GM12878 (cell line): ENCODE data around the gene FITM1. TPM values are rescaled to one million over a fixed set of nuclear protein-coding genes. Genes with fewer than 3 reads are reported as not detected.

Experiments
- ATF2 ChIP-seq: IDR thresholded peaks from 2 replicates; pipeline ENCODE4 v1.6.1; 2012; ENCODE audit warnings: low read length, inconsistent platforms
- BCL3 ChIP-seq: IDR thresholded peaks from 2 replicates; pipeline ENCODE4 v1.6.1; 2011; ENCODE audit warnings: borderline replicate concordance, low read depth, mild to moderate bottlenecking, moderate library complexity, low read length; ENCODE audit not compliant: insufficient read depth, poor library complexity, severe bottlenecking
- E2F8 ChIP-seq: fragments of 450-650 bp; IDR thresholded peaks from 2 replicates; pipeline ENCODE4 v1.6.1; 2018; ENCODE audit warnings: mild to moderate bottlenecking, low read depth, moderate library complexity; ENCODE audit not compliant: partially characterized antibody
- E4F1 ChIP-seq: fragments of 450-650 bp; IDR thresholded peaks from 2 replicates; pipeline ENCODE4 v1.6.1; 2018; ENCODE audit warnings: borderline replicate concordance, mild to moderate bottlenecking; ENCODE audit not compliant: partially characterized antibody
- IKZF2 ChIP-seq, 2 experiments: fragments of 450-650 bp; IDR thresholded peaks; 2 replicates each; pipeline ENCODE4 v1.6.1; 2017; ENCODE audit warnings: mild to moderate bottlenecking in 2 of 2, moderate library complexity in 2 of 2
- KDM1A ChIP-seq: fragments of 200-600 bp; sonication (generic); IDR thresholded peaks from 2 replicates; pipeline ENCODE4 v1.6.1; 2016; ENCODE audit warnings: borderline replicate concordance
- LARP7 ChIP-seq: fragments of 450-650 bp; IDR thresholded peaks from 2 replicates; pipeline ENCODE4 v1.6.1; 2017; ENCODE audit warnings: mild to moderate bottlenecking
- NRF1 ChIP-seq: conservative IDR thresholded peaks from 2 replicates; pipeline ENCODE4 v1.6.1; 2011; ENCODE audit warnings: mild to moderate bottlenecking, low read depth, low read length, improper control_type of control experiment
- PBX3 ChIP-seq: IDR thresholded peaks from 2 replicates; pipeline ENCODE4 v1.6.1; 2011; ENCODE audit warnings: mild to moderate bottlenecking, low read depth, low read length, moderate library complexity; ENCODE audit not compliant: insufficient replicate concordance
- PML ChIP-seq: IDR thresholded peaks from 2 replicates; pipeline ENCODE4 v1.6.1; 2012; ENCODE audit warnings: low read length, inconsistent platforms
- POU2F2 ChIP-seq: IDR thresholded peaks from 3 replicates; pipeline ENCODE4 v1.6.1; 2011; ENCODE audit warnings: low read depth, mild to moderate bottlenecking, low read length, borderline replicate concordance
- RELB ChIP-seq: fragments of 450-650 bp; IDR thresholded peaks from 2 replicates; pipeline ENCODE4 v1.6.1; 2017; ENCODE audit warnings: low read depth, mild to moderate bottlenecking, moderate library complexity
- SMC3 ChIP-seq: IDR thresholded peaks from 2 replicates; pipeline ENCODE4 v1.6.1; 2011; ENCODE audit warnings: low read length, improper control_type of control experiment, borderline replicate concordance
- SRF ChIP-seq, 2 experiments: IDR thresholded peaks; 2 replicates each; pipeline ENCODE4 v1.6.1; 2011; ENCODE audit warnings: low read depth in 2 of 2, low read length in 2 of 2, mild to moderate bottlenecking in 1 of 2, moderate library complexity in 1 of 2
- STAT3 ChIP-seq: IDR thresholded peaks from 2 replicates; pipeline ENCODE4 v1.6.1; 2011; ENCODE audit warnings: low read depth, low read length, improper control_type of control experiment
- SUZ12 ChIP-seq: fragments of 200-600 bp; sonication (generic); IDR thresholded peaks from one replicate; pipeline ENCODE4 v1.6.1; 2018; ENCODE audit warnings: antibody characterized with exemption, mild to moderate bottlenecking; ENCODE audit not compliant: unreplicated experiment
- ZZZ3 ChIP-seq: IDR thresholded peaks from 2 replicates; pipeline ENCODE4 v1.6.1; 2011; ENCODE audit warnings: low read depth; ENCODE audit not compliant: control insufficient read depth, insufficient read length
- polyA plus RNA-seq, 11 experiments: library from polyadenylated mRNA; depleted of rRNA in 4 of 11; unstranded in 6 of 11; stranded (reverse) in 5 of 11; fragments of >200 nt; fragmentation: Nextera tagmentation in 4 of 11; fragmentation: Illumina TruSeq in 1 of 11; extraction: Ambion mirVana in 4 of 11; extraction: Trizol in 1 of 11; gene quantifications; 1 replicate in 1 of 11; 2 replicates in 10 of 11; pipeline versions ENCODE4 v1.2.1 to v1.2.3, GENCODE V29; 2011 to 2016; ENCODE audit warnings: inconsistent platforms in 2 of 11, missing spikeins in 2 of 11, low read depth in 1 of 11
- total RNA-seq, 4 experiments: library from RNA; depleted of rRNA in 3 of 4; stranded (reverse); fragments of >200 nt in 3 of 4; fragmentation: Illumina TruSeq in 1 of 4; extraction: Trizol in 1 of 4; gene quantifications; 2 replicates each; pipeline versions ENCODE4 v1.2.1 to v1.2.3, GENCODE V29; 2013 to 2021

The FITM1 gene
- total and polyA plus RNA-seq, 10 of the 15 experiments (the other 5 are each of a cell fraction or from before 2014, with no cell fraction given), result 0.11 to 1.9 (median 0.45) TPM; not detected in 2

- TF ChIP-seq E4F1 (no peak), NRF1 (no peak), KDM1A (no peak), BCL3 (peak; percentile 70), E2F8 (no peak), PML (0 out of 2 replicates have a peak, but pooled peaks have one; percentile 15), IKZF2 (IDR thresholded peaks at IDR 0.05) (no peak), ZZZ3 (no peak), PBX3 (peak; percentile 3), POU2F2 (0 out of 3 replicates have a peak, but pooled peaks have one; percentile 4), LARP7 (no peak; the same call in 1 of the 2 replicates), SRF (IDR thresholded peaks at IDR 0.05; ENCODE audit: low read depth in 2 of 2, low read length in 2 of 2) (no peak), RELB (no peak), STAT3 (no peak), ATF2 (0 out of 2 replicates have a peak, but pooled peaks have one; percentile 24), SUZ12 (no peak), SMC3 (no peak)
These were observed 41.2 kb downstream of the FITM1 start, which contains the start of gene REC8 (continued) for GRCh38 chr14:24171422-24172260.
